GM12878 (cell line): ENCODE results near the gene SMARCB1. TPM values are rescaled to one million over a fixed set of nuclear protein-coding genes. Genes with fewer than 3 reads are reported as not detected.

Experiments used
- ATAC-seq: fragments of 200-7000 bp; cut with Tn5 transposase; 3 replicates; pipeline ENCODE4 v1.9.1; 2020; ENCODE audit warnings: mild to moderate bottlenecking, moderate library complexity
- BruUV-seq: library from RNA; stranded (reverse); fragments of 400-500 nt; replicated peaks from 2 replicates; lab custom pipeline; 2021; lab: Mats Ljungman, UMichigan
- CTCF ChIA-PET: fragments of 300-600 bp; sonication (Branson Sonifier 250); formaldehyde crosslinking; extraction: SDS; loops from one replicate; lab custom pipeline; 2021; ENCODE audit warnings: inconsistent platforms; lab: Yijun Ruan, JAX
- POLR2A ChIA-PET: fragments of 350-600 bp; formaldehyde crosslinking; extraction: SDS; loops from one replicate; lab custom pipeline; 2021; ENCODE audit warnings: inconsistent platforms; lab: Charles Lee
- RAD21 ChIA-PET: fragments of 300-600 bp; sonication (Branson Sonifier 250); formaldehyde crosslinking; loops from one replicate; lab custom pipeline; 2023; ENCODE audit warnings: antibody characterized with exemption; ENCODE audit not compliant: unreplicated experiment; lab: Charles Lee
- SMC1A ChIA-PET: fragments of 300-600 bp; sonication (Branson Sonifier 250); formaldehyde crosslinking; loops from one replicate; lab custom pipeline; 2023; ENCODE audit not compliant: unreplicated experiment, uncharacterized antibody; lab: Charles Lee
- DNase-seq: peaks from one replicate; pipeline ENCODE4 v3.0.0-alpha.2; 2011; ENCODE audit warnings: low read depth, low spot score
- FAIRE-seq: peaks from 3 replicates; lab custom pipeline; 2011; peaks lifted over from hg19 to GRCh38; lab: Jason Lieb, UNC
- H2AFZ ChIP-seq: 2 replicates; pipeline ENCODE4 v1.6.0; 2011; ENCODE audit warnings: low read depth, low read length, control low read depth; ENCODE audit not compliant: control insufficient read depth
- H3K27ac ChIP-seq: 2 replicates; pipeline ENCODE4 v1.5.1; 2011; ENCODE audit warnings: control low read depth; ENCODE audit not compliant: control insufficient read depth, insufficient read depth
- H3K27me3 ChIP-seq, 2 experiments: replicated peaks in 1 of 2; 2 replicates each; pipeline versions ENCODE4 v1.6.0 to v1.6.1; 2011; ENCODE audit warnings: low read length in 1 of 2; ENCODE audit not compliant: control insufficient read depth in 2 of 2, insufficient read depth in 2 of 2
- H3K36me3 ChIP-seq, 2 experiments: 2 replicates each; pipeline ENCODE4 v1.5.1; 2011; ENCODE audit warnings: low read length in 1 of 2; ENCODE audit not compliant: control insufficient read depth in 2 of 2, insufficient read depth in 2 of 2
- H3K4me1 ChIP-seq: 2 replicates; pipeline ENCODE4 v1.6.1; 2011; ENCODE audit warnings: mild to moderate bottlenecking, low read length, moderate library complexity, mixed read lengths; ENCODE audit not compliant: control insufficient read depth, insufficient read depth
- H3K4me2 ChIP-seq: 2 replicates; pipeline ENCODE4 v1.6.0; 2011; ENCODE audit warnings: control low read depth; ENCODE audit not compliant: control insufficient read depth, insufficient read depth
- H3K4me3 ChIP-seq: fragments of 200-600 bp; sonication (generic); 2 replicates; pipeline ENCODE4 v1.5.1; 2016
- H3K79me2 ChIP-seq: 2 replicates; pipeline ENCODE4 v1.6.0; 2011; ENCODE audit warnings: low read length; ENCODE audit not compliant: control insufficient read depth, insufficient read depth
- H3K9ac ChIP-seq: 2 replicates; pipeline ENCODE4 v1.8.0; 2011; ENCODE audit warnings: low read length, control low read depth, mixed read lengths; ENCODE audit not compliant: control insufficient read depth, insufficient read depth
- H3K9me3 ChIP-seq: replicated peaks from 3 replicates; pipeline ENCODE4 v1.5.1; 2011; ENCODE audit warnings: mild to moderate bottlenecking, low read length; ENCODE audit not compliant: control insufficient read depth, insufficient read depth
- H4K20me1 ChIP-seq: 2 replicates; pipeline ENCODE4 v1.6.0; 2011; ENCODE audit not compliant: control insufficient read depth, insufficient read depth
- BCL11A ChIP-seq: IDR thresholded peaks from 2 replicates; pipeline ENCODE4 v1.6.1; 2011; ENCODE audit warnings: low read depth, low read length
- BCL3 ChIP-seq: IDR thresholded peaks from 2 replicates; pipeline ENCODE4 v1.6.1; 2011; ENCODE audit warnings: borderline replicate concordance, low read depth, mild to moderate bottlenecking, moderate library complexity, low read length; ENCODE audit not compliant: insufficient read depth, poor library complexity, severe bottlenecking
- CREB1 ChIP-seq: IDR thresholded peaks from 2 replicates; pipeline ENCODE4 v1.6.1; 2012; ENCODE audit warnings: low read depth, mild to moderate bottlenecking, inconsistent platforms
- E4F1 ChIP-seq: fragments of 450-650 bp; IDR thresholded peaks from 2 replicates; pipeline ENCODE4 v1.6.1; 2018; ENCODE audit warnings: borderline replicate concordance, mild to moderate bottlenecking; ENCODE audit not compliant: partially characterized antibody
- EZH2 ChIP-seq: IDR thresholded peaks from 2 replicates; pipeline ENCODE4 v1.6.1; 2012; ENCODE audit warnings: low read depth, mild to moderate bottlenecking, control low read depth, inconsistent platforms, low read length, borderline replicate concordance; ENCODE audit not compliant: control insufficient read depth
- MYC ChIP-seq: IDR thresholded peaks from 2 replicates; pipeline ENCODE4 v1.6.1; 2011; ENCODE audit warnings: mild to moderate bottlenecking, low read length, moderate library complexity, inconsistent platforms; ENCODE audit not compliant: insufficient read depth, insufficient replicate concordance, insufficient read length, severe bottlenecking
- PRDM15 ChIP-seq: fragments of 450-650 bp; formaldehyde crosslinking; IDR thresholded peaks from 2 replicates; pipeline ENCODE4 v1.4.0; 2020; ENCODE audit warnings: mild to moderate bottlenecking, moderate library complexity
- TARDBP ChIP-seq: IDR thresholded peaks from 2 replicates; pipeline ENCODE4 v1.6.1; 2016; ENCODE audit warnings: borderline replicate concordance
- YBX1 ChIP-seq: fragments of 450-650 bp; IDR thresholded peaks from 2 replicates; pipeline ENCODE4 v1.6.1; 2016; ENCODE audit warnings: antibody characterized with exemption
- ZBTB33 ChIP-seq: fragments of 450-650 bp; IDR thresholded peaks from 2 replicates; pipeline ENCODE4 v1.6.1; 2017; ENCODE audit warnings: mild to moderate bottlenecking
- ZNF207 ChIP-seq: fragments of 450-650 bp; IDR thresholded peaks from 2 replicates; pipeline ENCODE4 v1.6.1; 2014; ENCODE audit warnings: antibody characterized with exemption, mild to moderate bottlenecking, borderline replicate concordance
- WGBS: methylation state at CpG from one replicate; pipeline ENCODE4 v1.1.6; 2016; ENCODE audit warnings: low lambda C conversion rate; ENCODE audit not compliant: insufficient replicate concordance, insufficient coverage; ENCODE audit errors: missing lambda C conversion rate; 5-methylcytosine and 5-hydroxymethylcytosine counted together
- in situ Hi-C: fragments of 300-500 bp; cut with MboI; formaldehyde crosslinking; loops from 9 replicates; pipeline ENCODE4 v1.14.3; 2018; ENCODE audit warnings: mixed read lengths
- intact Hi-C: fragments of 100-400 bp; cut with micrococcal nuclease; formaldehyde crosslinking; loops from one replicate; pipeline ENCODE4 v1.14.2; 2022; ENCODE audit not compliant: unreplicated experiment
- polyA plus RNA-seq, 11 experiments: library from polyadenylated mRNA; depleted of rRNA in 4 of 11; unstranded in 6 of 11; stranded (reverse) in 5 of 11; fragments of >200 nt; fragmentation: Nextera tagmentation in 4 of 11; fragmentation: Illumina TruSeq in 1 of 11; extraction: Ambion mirVana in 4 of 11; extraction: Trizol in 1 of 11; gene quantifications; 1 replicate in 1 of 11; 2 replicates in 10 of 11; pipeline versions ENCODE4 v1.2.1 to v1.2.3, GENCODE V29; 2011 to 2016; ENCODE audit warnings: inconsistent platforms in 2 of 11, missing spikeins in 2 of 11, low read depth in 1 of 11
- total RNA-seq, 4 experiments: library from RNA; depleted of rRNA in 3 of 4; stranded (reverse); fragments of >200 nt in 3 of 4; fragmentation: Illumina TruSeq in 1 of 4; extraction: Trizol in 1 of 4; gene quantifications; 2 replicates each; pipeline versions ENCODE4 v1.2.1 to v1.2.3, GENCODE V29; 2013 to 2021

The SMARCB1 gene
- total and polyA plus RNA-seq, 10 of the 15 experiments (the other 5 are each of a cell fraction or from before 2014, with no cell fraction given), result 9.1 to 215 (median 183) TPM

GRCh38 chr22:23804781-23805291 lies 18.1 kb downstream of the SMARCB1 start (continued):
- no peak for TF ChIP-seq MYC

GRCh38 chr22:23806837-23807236 lies 20.1 kb downstream of the SMARCB1 start:
- WGBS, result no CpG with 5 or more reads among the region's 1 CpG
- H3K4me2 ChIP-seq, result peak overlapping the region; percentile 49
- DNase-seq, result no peak
- in situ Hi-C loops (no loop called here), intact Hi-C loops (no loop called here)
- CTCF ChIA-PET, result interaction anchor here (1.8 kb wide), 1 partner anchor 43 kb away, joined by 5 read pairs; no protein-coding TSS in a partner anchor
- SMC1A ChIA-PET, result interaction anchor here (2.1 kb wide), 1 partner anchor 39 kb away, joined by 10 read pairs; no protein-coding TSS in a partner anchor
- no peaks in the 10 kb centered on the region for H3K27me3 ChIP-seq
- peaks cover 37% of the 10 kb centered on the region for H3K79me2 ChIP-seq
- ATAC-seq, result no peak
- no peaks in the 10 kb centered on the region for H4K20me1 ChIP-seq
- FAIRE-seq, result no peak
- POLR2A ChIA-PET, result interaction anchor here (0.7 to 2.4 kb wide), 6 partner anchors 18 to 51 kb away, joined by 3 to 14 read pairs (median 4); partner anchors contain the start of gene SLC2A11
- peak overlapping the region; percentile 59 for H3K9ac ChIP-seq
- peak overlapping the region; percentile 54 for H3K4me3 ChIP-seq
- H3K27ac ChIP-seq, result peak overlapping the region; percentile 97
- BruUV-seq, result no TSS peak
- H3K4me1 ChIP-seq, result peaks cover 52% of the 10 kb centered on the region
- H3K9me3 ChIP-seq, result no peaks in the 10 kb centered on the region
- H2AFZ ChIP-seq, result no peak overlapping the region
- peaks cover 13 to 20% of the 10 kb centered on the region in 2 experiments for H3K36me3 ChIP-seq
- RAD21 ChIA-PET, result interaction anchor here (2.0 kb wide), 1 partner anchor 39 kb away, joined by 11 read pairs; no protein-coding TSS in a partner anchor
- no peak for TF ChIP-seq EZH2
- TF ChIP-seq CREB1, result no peak
- no peak for TF ChIP-seq E4F1
- TF ChIP-seq ZBTB33, result no peak
- TF ChIP-seq BCL3, result no peak
- no peak for TF ChIP-seq TARDBP
- TF ChIP-seq ZNF207, result no peak
- no peak for TF ChIP-seq YBX1
- TF ChIP-seq BCL11A, result no peak
- no peak for TF ChIP-seq PRDM15 (CRISPR knock-in tag)
